ENCODE results near the gene LTBP4. TPM values are rescaled to one million over a fixed set of nuclear protein-coding genes. Genes with fewer than 3 reads are reported as not detected.
"Not testable (repeated sequence)": the region's sequence is repeated elsewhere in the genome, so short reads cannot be mapped to it uniquely, and the experiment has no call there.

Gene LTBP4
- total RNA-seq (2014; rRNA removed; shearing (Covaris generic)) = 21.5 and 22.0 TPM in 2 replicates

GRCh38 chr19:40601134-40601974 lies at the start of gene LTBP4:
Gene LTBP4, plus strand, starts transcription at chr19:40601369. Its CDS starts 19 bp downstream, at chr19:40601388.
- peak; percentile 36 for DNase-seq (ENCODE audit: low read depth)

DNA sequence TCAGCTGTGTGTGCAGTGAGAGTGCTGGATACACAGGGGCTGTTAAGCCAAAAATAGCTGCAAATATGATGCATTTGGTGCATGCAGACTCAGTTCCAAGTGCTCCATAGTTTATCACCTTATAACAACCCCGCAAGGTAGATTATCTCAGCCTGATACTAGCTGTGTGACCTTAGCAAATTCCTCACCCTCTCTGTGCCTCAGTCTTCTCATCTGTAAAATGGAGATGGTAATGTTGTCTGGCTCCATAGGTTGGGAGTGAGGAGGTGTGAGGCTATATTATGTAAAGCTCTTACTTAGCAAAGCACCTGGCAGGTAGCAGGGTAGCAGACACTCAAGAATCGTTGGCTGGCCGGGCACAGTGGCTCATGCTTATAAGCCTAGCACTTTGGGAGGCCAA lies 48.3 kb upstream of the LTBP4 start:
- DNase-seq (ENCODE audit: low read depth) = no peak

GRCh38 chr19:40553885-40554857 lies 47.0 kb upstream of the LTBP4 start:
- no peak for DNase-seq (ENCODE audit: low read depth)

DNA sequence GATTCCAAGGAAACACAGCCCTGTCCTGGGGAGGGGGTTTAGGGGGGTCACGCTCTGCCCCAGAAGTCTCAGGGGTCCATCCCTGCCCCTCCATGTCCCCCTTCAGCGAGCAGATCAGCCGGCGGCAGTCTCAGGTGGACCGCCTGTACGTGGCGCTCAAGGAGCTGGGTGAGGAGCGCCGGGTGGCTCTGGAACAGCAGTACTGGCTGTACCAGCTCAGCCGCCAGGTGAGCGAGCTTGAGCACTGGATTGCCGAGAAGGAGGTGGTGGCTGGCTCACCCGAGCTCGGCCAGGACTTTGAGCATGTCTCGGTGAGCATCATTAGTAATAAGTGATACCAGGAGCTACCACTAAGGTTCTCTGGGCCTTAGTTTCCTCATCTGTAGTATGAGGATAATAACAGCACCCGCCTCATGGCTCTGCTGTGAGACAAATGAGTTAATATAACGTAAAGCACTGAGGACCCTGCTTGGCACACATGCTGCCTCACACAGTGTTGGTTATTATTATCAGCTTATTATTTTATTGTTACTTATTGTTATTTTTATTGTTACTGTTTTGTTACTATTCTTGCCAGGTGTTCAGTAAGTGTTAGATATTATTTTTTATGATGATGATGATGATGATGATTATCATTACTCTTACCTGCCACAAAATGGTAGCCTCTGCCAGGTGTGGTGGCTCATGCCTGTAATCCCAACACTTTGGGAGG lies 45.0 kb upstream of the LTBP4 start:
- DNase-seq (ENCODE audit: low read depth) = no peak

DNA sequence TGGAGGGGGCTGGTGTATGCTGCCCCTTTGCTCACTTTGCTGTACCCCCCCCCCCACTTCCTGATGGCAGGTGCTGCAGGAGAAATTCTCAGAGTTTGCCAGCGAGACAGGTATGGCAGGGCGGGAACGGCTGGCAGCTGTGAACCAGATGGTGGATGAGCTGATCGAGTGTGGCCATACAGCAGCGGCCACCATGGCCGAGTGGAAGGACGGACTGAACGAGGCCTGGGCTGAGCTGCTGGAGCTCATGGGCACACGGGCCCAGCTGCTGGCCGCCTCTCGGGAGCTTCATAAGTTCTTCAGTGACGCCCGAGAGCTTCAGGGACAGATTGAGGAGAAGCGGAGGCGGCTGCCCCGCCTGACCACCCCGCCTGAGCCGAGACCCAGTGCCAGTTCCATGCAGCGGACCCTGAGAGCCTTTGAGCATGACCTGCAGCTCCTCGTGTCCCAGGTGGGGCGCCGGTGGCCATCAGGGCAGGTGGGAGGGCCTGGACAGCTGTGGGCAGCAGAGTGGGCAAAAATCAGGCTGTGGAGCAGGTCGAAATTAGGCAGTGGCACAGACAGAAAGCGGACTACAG lies 44.1 kb upstream of the LTBP4 start:
- no peak for DNase-seq (ENCODE audit: low read depth)

- no peak for DNase-seq (ENCODE audit: low read depth)
Observed at GRCh38 chr19:40559394-40559793, 41.8 kb upstream of the LTBP4 start.

GRCh38 chr19:40560092-40560507 lies 41.1 kb upstream of the LTBP4 start:
- DNase-seq (ENCODE audit: low read depth) = no peak

DNA sequence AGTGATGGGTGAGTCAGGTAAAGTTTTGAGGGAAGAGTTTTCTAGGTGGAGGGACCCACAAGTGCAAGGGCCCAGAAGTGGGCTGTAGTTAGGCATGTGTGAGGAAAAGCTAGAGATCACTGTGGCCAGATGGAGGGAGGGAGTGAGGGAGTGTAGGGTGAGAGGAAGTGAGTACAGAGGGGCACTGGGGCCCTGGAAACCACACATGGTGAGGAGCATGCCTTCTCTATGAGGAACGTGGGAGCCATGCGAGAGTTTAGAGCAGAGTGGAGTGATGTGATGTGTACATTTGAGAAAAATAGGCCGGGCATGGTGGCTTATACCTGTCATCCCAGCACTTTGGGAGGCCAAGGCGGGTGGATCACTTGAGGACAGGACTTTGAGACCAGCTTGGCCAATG lies 39.2 kb upstream of the LTBP4 start:
- no peak for DNase-seq (ENCODE audit: low read depth)

DNA sequence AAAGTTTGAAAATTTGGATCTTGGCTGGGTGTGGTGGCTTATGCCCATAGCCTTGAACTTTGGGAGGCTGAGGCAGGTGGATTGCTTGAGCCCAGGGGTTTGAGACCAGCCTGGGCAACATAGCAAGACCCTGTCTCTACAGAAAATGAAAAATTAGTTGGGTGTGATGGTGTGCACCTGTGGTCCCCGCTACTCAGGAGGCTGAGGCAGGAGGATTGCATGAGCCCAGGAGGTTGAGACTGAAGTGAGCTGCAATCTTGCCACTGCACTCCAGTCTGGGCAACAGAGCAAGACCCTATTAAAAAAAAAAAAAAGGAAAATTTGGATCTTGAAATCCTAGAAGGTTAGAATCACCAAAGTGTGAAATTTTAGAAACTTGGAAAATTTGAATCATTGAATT lies 36.6 kb upstream of the LTBP4 start:
- not testable (repeated sequence) for DNase-seq (ENCODE audit: low read depth)

GRCh38 chr19:40565355-40565754 lies 35.8 kb upstream of the LTBP4 start:
- no peak for DNase-seq (ENCODE audit: low read depth)

- no peak for DNase-seq (ENCODE audit: low read depth)
Observed at GRCh38 chr19:40565910-40566495, 35.2 kb upstream of the LTBP4 start.

DNA sequence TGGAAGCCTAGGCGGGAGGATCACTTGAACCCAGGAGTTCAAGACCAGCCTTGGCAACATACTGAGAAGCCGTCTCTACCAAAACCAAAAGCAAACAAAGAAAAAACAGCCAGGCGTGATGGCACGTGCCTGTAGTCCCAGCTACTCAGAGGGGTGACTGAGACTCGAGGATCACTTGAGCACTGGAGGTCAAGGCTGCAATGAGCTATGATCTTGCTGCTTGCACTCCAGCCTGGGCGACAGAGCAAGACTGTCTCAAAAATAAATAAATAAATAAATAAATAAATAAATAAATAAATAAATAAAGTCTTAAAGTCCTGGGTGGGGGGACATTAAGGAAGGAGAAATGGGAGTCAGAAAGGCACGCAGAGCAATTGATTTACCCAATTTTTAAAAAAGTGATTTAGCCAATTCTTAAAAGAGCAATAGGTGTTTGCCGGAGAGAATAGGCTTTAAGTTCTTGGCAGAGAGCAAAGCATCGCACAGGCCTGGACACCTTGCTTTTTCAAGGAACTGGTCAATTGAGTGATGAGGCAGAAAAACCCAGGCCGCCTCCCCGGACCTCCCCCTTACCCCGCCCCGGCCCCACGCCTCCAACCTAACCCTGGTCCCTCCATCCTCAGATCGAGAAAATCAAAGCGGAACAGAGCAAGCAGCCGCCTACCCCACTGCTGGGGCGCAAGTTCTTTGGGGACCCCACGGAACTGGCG lies 34.0 kb upstream of the LTBP4 start:
- no peak for DNase-seq (ENCODE audit: low read depth)

GRCh38 chr19:40567750-40568494 lies 33.2 kb upstream of the LTBP4 start:
- no peak for DNase-seq (ENCODE audit: low read depth)

DNA sequence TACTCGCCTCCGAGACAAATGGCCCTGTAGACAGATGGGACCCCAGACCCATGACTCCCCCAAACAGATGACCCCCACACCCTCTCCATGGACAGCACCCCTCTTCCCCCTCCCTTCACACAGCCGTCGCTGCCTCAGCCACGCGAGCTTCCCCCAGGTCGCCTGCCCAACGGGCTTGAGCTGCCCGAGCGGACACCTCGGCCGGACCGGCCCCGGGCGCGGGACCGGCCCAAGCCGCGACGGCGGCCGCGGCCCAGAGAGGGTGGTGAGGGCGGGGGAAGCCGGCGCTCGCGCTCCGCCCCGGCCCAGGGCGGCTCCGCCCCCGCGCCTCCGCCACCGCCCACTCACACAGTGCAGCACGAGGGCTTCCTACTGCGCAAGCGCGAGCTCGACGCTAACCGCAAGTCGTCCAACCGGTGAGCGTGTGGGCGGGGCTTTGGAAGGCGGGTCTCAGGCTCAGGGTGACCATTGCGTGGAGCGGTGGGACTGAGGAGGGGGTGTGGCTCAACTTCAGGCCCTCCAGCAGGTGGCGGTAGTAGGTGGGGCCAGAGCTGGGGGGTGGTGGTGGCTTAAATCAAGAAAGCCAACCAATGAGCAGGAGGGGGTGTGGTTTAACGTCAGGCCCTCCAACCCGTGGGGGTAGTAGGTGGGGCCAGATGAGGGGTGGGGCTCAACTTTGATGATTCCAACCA lies 30.7 kb upstream of the LTBP4 start:
- DNase-seq (ENCODE audit: low read depth) = peak; percentile 99

DNA sequence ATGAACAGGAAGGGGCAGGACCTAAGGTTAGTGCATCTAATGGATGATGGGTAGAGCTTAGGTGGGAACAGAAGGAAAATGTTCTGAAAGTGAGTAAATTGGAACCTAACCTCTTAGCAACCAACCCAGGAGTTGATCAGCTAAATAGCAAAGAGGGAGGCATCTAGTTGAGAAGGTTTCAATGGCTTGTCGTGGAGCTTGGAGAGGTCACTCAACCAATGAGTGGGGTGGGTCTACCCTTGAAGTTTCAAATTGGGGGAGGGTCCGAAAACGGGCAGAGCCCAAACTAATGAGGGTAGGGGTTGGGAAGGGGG lies 30.2 kb upstream of the LTBP4 start:
- DNase-seq (ENCODE audit: low read depth) = no peak

GRCh38 chr19:40571831-40572495 lies 29.2 kb upstream of the LTBP4 start:
- no peak for DNase-seq (ENCODE audit: low read depth)

DNA sequence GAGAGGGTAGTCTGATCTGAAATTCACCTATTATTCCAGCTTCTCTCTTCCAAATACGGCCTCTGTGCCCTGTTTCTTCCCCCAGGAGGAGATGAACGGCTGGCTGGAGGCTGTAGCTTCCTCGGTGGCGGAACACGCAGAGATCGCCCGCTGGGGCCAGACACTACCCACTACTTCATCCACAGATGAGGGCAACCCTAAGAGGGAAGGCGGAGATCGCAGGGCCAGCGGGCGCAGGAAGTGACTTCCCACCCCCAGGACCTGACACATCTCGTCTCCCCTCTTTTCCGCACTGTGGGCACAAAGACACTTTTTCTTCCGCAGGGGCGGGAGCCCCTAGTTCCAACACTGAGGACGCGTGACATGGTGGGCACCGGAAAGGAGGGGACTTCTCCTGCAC lies 25.8 kb upstream of the LTBP4 start:
- DNase-seq (ENCODE audit: low read depth) = no peak

GRCh38 chr19:40576151-40576584 lies 25.0 kb upstream of the LTBP4 start:
- no peak for DNase-seq (ENCODE audit: low read depth)

All from RPMI7951 (cell line).